Testis (tissue), 2 donors: Measurements from ENCODE around the gene RPS2.

Source experiments
- POLR2A ChIP-seq: fragments of 450-650 bp; IDR thresholded peaks from one replicate; pipeline ENCODE4 v1.6.1; 2017; ENCODE audit warnings: antibody characterized with exemption, mild to moderate bottlenecking, moderate library complexity
- TF ChIP-seq, protein P1 (sequence below), 3 experiments: fragments of 450-650 bp in 2 of 3; fragments of 200-600 bp in 1 of 3; sonication (generic) in 1 of 3; IDR thresholded peaks; one replicate each; pipeline ENCODE4 v1.5.1; 2016 to 2019; ENCODE audit warnings: antibody characterized with exemption in 3 of 3, mild to moderate bottlenecking in 2 of 3, moderate library complexity in 1 of 3

DNA sequence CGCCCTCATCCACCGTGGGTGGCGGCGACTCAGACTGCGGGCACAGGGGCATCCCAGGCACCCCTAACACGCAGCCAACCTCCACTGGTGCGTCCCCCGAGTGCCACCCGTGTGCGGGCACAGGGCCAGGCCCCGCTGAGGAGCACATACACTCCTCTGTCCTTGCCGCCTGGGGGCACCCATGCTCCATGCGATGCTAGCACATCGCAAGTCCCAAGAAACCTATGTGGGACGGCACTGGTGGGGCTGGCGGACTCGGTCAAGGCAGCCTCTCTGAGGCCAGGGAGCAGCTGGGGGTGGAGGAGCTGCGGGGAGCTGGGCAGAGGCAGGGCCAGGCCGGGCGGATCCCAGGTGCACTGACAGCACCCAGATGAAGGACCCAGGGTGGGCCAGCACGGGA lies 41.0 kb upstream of the RPS2 start:
- TF ChIP-seq, protein P1, sequence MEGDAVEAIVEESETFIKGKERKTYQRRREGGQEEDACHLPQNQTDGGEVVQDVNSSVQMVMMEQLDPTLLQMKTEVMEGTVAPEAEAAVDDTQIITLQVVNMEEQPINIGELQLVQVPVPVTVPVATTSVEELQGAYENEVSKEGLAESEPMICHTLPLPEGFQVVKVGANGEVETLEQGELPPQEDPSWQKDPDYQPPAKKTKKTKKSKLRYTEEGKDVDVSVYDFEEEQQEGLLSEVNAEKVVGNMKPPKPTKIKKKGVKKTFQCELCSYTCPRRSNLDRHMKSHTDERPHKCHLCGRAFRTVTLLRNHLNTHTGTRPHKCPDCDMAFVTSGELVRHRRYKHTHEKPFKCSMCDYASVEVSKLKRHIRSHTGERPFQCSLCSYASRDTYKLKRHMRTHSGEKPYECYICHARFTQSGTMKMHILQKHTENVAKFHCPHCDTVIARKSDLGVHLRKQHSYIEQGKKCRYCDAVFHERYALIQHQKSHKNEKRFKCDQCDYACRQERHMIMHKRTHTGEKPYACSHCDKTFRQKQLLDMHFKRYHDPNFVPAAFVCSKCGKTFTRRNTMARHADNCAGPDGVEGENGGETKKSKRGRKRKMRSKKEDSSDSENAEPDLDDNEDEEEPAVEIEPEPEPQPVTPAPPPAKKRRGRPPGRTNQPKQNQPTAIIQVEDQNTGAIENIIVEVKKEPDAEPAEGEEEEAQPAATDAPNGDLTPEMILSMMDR (IDR thresholded peaks at IDR 0.05): no peak
- no peak for TF ChIP-seq POLR2A
